ENCODE data around the gene AOPEP. TPM values are rescaled to one million over a fixed set of nuclear protein-coding genes. Genes with fewer than 3 reads are reported as not detected.
"Not testable (repeated sequence)": the region's sequence is repeated elsewhere in the genome, so short reads cannot be mapped to it uniquely, and the experiment has no call there.

AOPEP gene
- total RNA-seq, 2 experiments from 2014 or later, result 9.5 TPM

DNA sequence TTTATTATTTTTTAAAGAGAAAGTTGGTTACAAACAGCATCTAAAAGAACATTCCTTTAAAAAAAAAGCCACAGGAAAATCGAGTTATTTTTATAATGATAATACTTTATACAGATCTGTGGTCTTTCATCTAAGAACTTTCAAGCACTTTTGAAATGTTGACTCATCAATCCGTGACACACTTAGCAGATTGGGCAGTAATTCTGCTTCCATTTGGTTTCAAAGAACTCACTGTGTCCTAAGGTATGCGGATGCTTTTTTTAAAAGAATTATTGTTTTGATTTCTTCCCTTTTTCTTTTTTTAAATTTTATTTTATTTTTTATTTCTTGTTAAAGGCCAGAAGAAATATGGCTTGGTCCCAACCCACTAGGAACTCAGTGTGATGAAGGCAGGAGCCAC lies 147.8 kb downstream of the AOPEP start:
- POLR2A ChIA-PET, result no interaction called here
- no peak for ATAC-seq (ENCODE audit: low read depth)
- no peak overlapping the region for H3K4me3 Mint-ChIP-seq
- H3K4me1 Mint-ChIP-seq, result peaks cover 26% of the 10 kb centered on the region
- peaks cover 5% of the 10 kb centered on the region for H3K36me3 Mint-ChIP-seq
- H3K9me3 Mint-ChIP-seq, result peaks cover 2% of the 10 kb centered on the region
- no peak overlapping the region for H3K27ac Mint-ChIP-seq
- DNase-seq, result no peak
- H3K27me3 Mint-ChIP-seq, result peaks cover 8% of the 10 kb centered on the region

DNA sequence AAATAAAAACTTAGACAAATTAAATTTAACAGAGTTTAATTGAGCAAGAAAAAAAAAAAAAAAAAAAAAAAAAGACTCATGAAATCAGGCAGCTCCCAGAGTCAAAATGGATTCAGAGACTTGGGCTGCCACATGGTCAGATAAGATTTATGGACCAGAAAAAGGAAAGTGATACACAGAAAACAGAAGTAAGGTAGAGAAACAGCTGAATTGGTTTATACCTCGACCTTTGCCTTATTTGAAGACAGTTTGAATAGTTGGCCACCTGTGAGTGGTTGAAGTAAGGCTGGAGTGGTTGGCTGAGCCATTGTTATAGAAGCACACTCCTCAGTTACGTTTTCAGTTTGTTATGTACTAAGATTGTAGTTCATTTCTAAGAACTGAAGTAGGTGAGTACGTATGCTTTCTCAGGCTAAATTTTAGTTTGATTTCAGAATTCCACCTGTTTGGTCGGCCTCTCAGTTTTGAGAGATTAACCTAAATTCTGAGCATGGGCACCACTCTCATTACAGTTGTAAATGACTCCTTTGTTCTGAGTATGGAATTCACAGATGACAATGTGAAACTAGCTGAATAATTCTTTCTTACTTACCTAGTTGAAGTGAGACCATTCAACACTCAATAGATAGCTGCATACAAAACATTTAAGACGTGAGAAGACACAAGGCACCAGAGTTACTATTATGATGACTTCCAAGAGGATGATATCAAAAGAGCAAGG lies 149.0 kb downstream of the AOPEP start:
- no peak for ATAC-seq (ENCODE audit: low read depth)

DNA sequence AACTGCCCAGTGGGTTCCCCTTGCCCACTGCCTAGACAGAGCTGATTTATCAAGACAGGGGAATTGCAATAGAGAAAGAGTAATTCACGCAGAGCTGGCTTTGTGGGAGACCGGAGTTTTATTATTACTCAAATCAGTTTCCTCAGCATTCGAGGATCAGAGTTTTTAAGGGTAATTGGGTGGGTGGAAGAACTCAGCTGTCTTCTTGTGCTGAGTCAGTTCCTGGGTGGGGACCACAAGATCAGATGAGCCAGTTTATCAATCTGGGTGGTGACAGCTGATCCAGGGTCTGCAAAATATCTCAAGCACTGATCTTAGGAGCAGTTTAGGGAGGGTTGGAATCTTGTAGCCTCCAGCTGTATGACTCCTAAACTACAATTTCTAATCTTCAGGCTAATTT lies 152.3 kb downstream of the AOPEP start:
- ATAC-seq (ENCODE audit: low read depth); H3K36me3 Mint-ChIP-seq; H3K4me3 Mint-ChIP-seq; H3K27ac Mint-ChIP-seq; DNase-seq; H3K27me3 Mint-ChIP-seq; POLR2A ChIA-PET; H3K9me3 Mint-ChIP-seq: not testable (repeated sequence)
- peaks cover 12% of the 10 kb centered on the region for H3K4me1 Mint-ChIP-seq

More for the DNA sequence above, 149.0 kb downstream of the AOPEP start:
- DNase-seq, result no peak
- Mint-ChIP-seq H3K27me3 (peaks cover 8% of the 10 kb centered on the region), H3K27ac (no peak overlapping the region), H3K9me3 (peaks cover 2% of the 10 kb centered on the region), H3K4me3 (no peak overlapping the region), H3K4me1 (peaks cover 24% of the 10 kb centered on the region), H3K36me3 (peaks cover 5% of the 10 kb centered on the region)
- POLR2A ChIA-PET, result no interaction called here

DNA sequence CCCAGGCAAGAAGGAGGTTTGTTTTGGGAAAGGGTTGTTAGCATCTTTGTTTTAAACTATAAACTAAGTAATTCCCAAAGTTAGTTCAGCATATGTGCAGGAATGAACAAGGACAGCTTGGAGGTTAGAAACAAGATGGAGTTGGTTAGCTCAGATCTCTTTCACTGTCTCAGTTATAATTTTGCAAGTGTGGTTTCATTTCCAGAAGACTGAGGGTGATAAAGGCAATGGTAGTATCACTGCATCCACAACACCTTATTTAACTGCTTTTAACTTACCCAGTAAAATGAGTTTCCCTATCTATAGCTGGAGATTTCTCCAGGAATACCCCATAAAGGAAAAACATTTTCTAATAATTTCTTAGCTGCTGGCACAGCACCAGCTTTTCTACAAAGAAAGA lies 152.7 kb downstream of the AOPEP start:
- peaks cover 2% of the 10 kb centered on the region for H3K9me3 Mint-ChIP-seq
- POLR2A ChIA-PET, result no interaction called here
- H3K4me3 Mint-ChIP-seq, result no peak overlapping the region
- peaks cover 5% of the 10 kb centered on the region for H3K36me3 Mint-ChIP-seq
- DNase-seq, result no peak
- H3K4me1 Mint-ChIP-seq, result peaks cover 12% of the 10 kb centered on the region
- ATAC-seq (ENCODE audit: low read depth), result no peak
- no peak overlapping the region for H3K27ac Mint-ChIP-seq
- H3K27me3 Mint-ChIP-seq, result no peaks in the 10 kb centered on the region

DNA sequence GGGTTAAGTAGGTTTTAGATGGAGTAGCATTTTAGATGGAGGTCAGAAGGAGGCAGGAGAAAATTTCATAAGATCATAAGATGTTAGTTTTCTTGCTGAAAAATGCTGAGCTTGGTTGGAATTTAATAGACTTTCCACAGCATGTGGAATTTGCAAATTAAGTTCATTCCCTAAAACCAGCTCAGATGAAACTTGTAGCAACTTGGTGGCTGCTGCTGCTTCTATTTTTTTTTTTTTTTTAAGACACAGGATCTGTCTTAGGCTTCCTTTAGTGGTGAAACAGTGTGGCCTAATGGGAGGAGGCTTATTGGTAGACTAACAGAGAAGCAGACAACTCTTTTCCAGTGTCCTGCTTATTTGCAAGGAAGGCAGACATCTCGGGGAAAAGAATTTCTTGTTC lies 154.5 kb downstream of the AOPEP start:
- POLR2A ChIA-PET, result no interaction called here
- Mint-ChIP-seq H3K4me3 (no peak overlapping the region), H3K9me3 (peaks cover 2% of the 10 kb centered on the region), H3K27me3 (no peaks in the 10 kb centered on the region), H3K4me1 (peaks cover 12% of the 10 kb centered on the region), H3K36me3 (peaks cover 1% of the 10 kb centered on the region), H3K27ac (no peak overlapping the region)
- ATAC-seq (ENCODE audit: low read depth) (no peak), DNase-seq (no peak)

DNA sequence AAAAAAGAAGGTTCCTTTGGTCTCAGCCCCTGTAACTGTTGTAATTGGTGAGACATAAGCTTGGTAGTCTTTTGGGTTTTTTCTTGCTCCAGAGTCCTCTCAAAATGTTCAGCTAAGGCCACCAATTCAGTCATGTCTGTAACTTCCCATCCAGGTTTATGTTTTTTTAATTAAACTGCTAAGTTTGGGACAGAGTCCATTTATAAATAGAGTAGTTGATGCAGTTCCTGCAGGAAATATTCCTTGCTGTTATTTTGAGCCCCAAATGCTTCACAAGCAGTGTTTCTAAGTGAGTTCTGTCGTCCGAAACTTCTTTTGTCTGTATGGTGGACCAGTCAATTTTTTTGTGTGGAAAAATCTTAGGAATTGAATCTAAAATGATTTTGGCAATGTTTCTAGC lies 155.0 kb downstream of the AOPEP start:
- H3K4me3 Mint-ChIP-seq, result no peak overlapping the region
- POLR2A ChIA-PET, result no interaction called here
- no peak overlapping the region for H3K27ac Mint-ChIP-seq
- ATAC-seq (ENCODE audit: low read depth), result no peak
- H3K9me3 Mint-ChIP-seq, result peaks cover 2% of the 10 kb centered on the region
- DNase-seq, result no peak
- H3K4me1 Mint-ChIP-seq, result peaks cover 12% of the 10 kb centered on the region
- H3K27me3 Mint-ChIP-seq, result no peaks in the 10 kb centered on the region
- H3K36me3 Mint-ChIP-seq, result peaks cover 1% of the 10 kb centered on the region

DNA sequence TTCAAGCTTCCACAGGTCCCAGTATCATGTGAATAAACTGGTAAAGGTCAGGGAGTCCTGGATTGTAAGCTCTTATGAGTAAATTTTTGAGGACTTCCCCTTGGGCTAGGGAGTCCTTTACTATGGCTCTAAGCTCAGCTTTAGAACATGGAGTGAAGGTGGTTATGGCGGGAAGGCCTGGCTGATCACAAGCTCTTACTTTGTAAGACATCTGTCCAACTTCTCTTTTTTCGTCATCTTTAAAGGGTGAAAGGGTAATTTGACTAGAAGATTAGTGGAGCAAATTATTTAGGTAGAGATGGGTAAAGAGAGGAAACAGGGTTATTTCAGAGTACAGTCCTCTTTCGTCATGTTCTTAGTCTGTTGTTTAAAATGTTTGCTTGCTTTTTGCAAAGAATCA lies 155.4 kb downstream of the AOPEP start:
- H3K27ac Mint-ChIP-seq, result no peak overlapping the region
- DNase-seq (no peak), ATAC-seq (ENCODE audit: low read depth) (no peak)
- peaks cover 1% of the 10 kb centered on the region for H3K36me3 Mint-ChIP-seq
- peaks cover 12% of the 10 kb centered on the region for H3K4me1 Mint-ChIP-seq
- peaks cover 2% of the 10 kb centered on the region for H3K9me3 Mint-ChIP-seq
- no peak overlapping the region for H3K4me3 Mint-ChIP-seq
- POLR2A ChIA-PET, result no interaction called here
- H3K27me3 Mint-ChIP-seq, result no peaks in the 10 kb centered on the region

DNA sequence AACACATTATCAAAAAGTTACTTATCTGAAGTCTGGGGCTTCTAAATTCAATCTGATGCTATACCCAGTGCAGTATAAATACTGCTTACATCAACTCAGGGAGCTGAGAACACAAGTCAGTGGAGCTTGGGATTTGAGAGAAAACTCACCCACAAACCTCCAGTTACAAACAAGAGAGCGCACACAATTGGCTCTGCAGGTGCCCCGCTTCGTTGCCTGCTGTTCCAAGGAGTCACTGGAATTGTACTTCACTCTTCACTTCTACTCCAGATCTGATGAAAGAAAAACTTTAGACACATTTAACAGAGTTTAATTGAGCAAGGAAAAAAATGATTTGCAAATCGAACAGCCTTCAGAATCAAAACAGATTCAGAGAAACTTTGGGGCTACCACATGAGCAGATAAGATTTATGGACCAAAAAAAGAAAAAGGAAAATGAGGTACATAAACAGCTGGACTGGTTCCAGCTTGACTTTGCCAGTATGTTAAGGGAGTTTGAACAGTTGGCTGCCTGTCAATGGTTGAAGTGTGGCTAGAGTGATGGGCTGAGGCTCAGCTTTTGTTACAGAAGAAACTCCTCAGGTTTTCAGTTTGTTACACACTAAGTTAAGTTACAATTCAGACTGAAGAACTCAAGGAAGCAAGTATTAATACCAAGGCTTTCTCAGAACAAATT lies 156.6 kb downstream of the AOPEP start:
- H3K27ac Mint-ChIP-seq, result no peak overlapping the region

DNA sequence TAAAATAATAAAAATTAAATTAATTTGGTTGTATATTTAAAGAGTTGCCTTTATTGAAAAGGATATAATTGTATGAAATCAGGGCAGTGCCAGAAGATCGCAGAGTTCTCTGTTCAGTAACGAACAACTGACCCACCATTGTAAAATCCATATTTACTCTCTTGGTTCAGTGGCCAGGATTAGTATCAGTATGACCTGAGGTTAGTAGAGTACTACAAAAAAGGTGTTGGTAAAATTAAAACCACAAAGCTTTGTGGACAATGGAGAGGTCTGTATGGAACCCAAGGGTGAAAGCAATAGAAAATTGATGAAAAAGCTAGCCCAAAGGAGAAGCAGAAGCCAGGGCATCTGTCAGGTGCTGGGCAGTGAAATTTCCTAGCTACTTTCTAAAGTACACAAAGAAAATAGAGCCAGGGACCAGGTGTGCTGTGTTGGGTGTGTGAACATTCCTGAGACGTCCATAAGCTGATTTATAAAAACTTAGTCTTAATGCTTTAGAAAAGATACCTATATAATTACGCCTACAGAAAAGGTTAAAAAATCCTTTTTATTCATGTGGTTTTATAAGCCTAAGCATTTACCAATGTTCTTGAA lies 159.5 kb downstream of the AOPEP start:
- Mint-ChIP-seq H3K27me3 (no peaks in the 10 kb centered on the region), H3K36me3 (peaks cover 4% of the 10 kb centered on the region), H3K4me3 (no peak overlapping the region), H3K27ac (no peak overlapping the region), H3K4me1 (no peaks in the 10 kb centered on the region), H3K9me3 (peaks cover 2% of the 10 kb centered on the region)
- DNase-seq (no peak), ATAC-seq (ENCODE audit: low read depth) (no peak)
- POLR2A ChIA-PET, result no interaction called here

More for the DNA sequence above, 156.6 kb downstream of the AOPEP start:
- ATAC-seq (ENCODE audit: low read depth), result no peak
- no peak overlapping the region for H3K4me3 Mint-ChIP-seq
- H3K9me3 Mint-ChIP-seq, result peaks cover 2% of the 10 kb centered on the region
- peaks cover 1% of the 10 kb centered on the region for H3K36me3 Mint-ChIP-seq
- DNase-seq, result no peak
- H3K27me3 Mint-ChIP-seq, result no peaks in the 10 kb centered on the region
- POLR2A ChIA-PET, result no interaction called here
- H3K4me1 Mint-ChIP-seq, result peaks cover 11% of the 10 kb centered on the region

DNA sequence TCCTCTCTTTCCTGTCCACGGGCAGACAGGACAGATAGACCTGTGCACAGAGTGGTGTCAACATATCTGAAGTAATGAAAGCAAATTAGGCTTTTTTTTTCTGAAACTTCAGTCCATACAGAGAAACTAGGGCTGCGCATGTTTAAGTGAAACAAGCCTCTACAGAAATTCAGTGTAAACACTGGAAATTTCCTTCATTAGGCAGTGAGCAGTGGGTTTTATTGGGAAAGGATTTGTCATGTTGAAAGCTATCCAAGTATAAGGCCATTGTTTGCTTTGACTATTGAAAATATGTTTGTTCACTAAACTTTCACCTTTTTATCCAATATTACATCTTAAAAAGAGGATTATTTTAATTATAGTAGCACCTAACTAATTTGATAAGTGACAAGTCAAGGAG lies 161.2 kb downstream of the AOPEP start:
- H3K36me3 Mint-ChIP-seq, result peaks cover 9% of the 10 kb centered on the region

DNA sequence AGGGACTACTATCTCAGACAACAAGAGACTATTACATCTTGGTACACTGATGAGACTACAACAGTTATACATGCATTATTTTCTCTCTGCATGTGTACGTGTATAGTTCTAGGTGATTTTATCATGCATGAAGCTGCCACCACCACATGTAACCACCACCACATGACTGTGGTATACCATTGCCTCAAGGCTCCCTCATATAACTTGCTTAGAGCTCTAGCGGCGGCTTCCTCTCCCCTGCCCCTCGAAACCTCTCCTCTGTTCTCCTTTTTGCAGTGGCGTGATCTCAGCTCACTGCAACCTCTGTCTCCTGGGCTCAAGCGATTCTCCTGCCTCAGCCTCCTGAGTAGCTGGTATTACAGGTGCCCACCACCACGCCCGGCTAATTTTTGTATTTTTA lies 162.3 kb downstream of the AOPEP start:
- no peaks in the 10 kb centered on the region for H3K4me1 Mint-ChIP-seq

More for the DNA sequence above, 161.2 kb downstream of the AOPEP start:
- POLR2A ChIA-PET, result no interaction called here
- no peaks in the 10 kb centered on the region for H3K27me3 Mint-ChIP-seq
- H3K4me3 Mint-ChIP-seq, result no peak overlapping the region
- ATAC-seq (ENCODE audit: low read depth) (no peak), DNase-seq (no peak)
- no peak overlapping the region for H3K27ac Mint-ChIP-seq
- peaks cover 7% of the 10 kb centered on the region for H3K9me3 Mint-ChIP-seq
- H3K4me1 Mint-ChIP-seq, result no peaks in the 10 kb centered on the region

DNA sequence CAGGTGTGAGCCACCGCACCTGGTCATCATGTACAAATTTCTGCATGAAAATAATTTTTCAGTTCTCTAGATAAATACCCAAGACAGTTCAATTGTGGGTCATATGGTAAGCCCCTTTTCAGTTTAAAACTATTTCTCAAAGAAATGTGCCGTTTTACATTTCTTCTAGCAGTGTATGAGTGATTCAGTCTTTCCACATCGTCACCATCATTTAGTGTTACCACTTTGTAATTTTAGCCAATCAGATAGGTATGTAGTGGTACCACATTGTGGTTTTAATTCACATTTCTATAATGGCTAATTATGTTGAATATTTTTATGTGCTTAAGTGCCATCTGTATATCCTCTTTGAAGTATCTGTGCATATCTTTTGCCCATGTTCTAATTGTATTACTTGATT lies 163.1 kb downstream of the AOPEP start:
- no peak overlapping the region for H3K4me3 Mint-ChIP-seq
- H3K36me3 Mint-ChIP-seq, result peaks cover 9% of the 10 kb centered on the region
- ATAC-seq (ENCODE audit: low read depth), result no peak

More for the DNA sequence above, 162.3 kb downstream of the AOPEP start:
- Mint-ChIP-seq H3K9me3 (peaks cover 7% of the 10 kb centered on the region), H3K27me3 (no peaks in the 10 kb centered on the region), H3K27ac (no peak overlapping the region), H3K4me3 (no peak overlapping the region), H3K36me3 (peaks cover 9% of the 10 kb centered on the region)
- DNase-seq (no peak), ATAC-seq (ENCODE audit: low read depth) (no peak)
- POLR2A ChIA-PET, result no interaction called here

DNA sequence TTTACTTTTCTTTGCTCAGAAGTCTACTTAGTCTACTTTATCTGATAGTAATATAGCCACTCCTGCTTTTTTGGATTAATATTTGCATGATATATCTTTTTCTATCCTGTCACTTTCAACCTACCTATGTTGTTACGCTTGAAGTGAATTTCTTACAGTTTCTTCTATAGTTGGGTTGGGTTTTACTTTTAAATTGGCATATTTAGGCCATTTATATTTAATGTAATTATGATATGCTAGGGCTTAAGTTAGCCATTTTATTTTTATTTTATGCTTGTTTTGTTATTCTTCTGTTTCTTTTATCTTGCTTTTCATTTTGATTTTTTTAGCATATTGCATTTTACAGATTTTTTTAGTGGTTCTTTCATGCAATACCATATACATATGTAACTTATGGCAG lies 164.7 kb downstream of the AOPEP start:
- no peaks in the 10 kb centered on the region for H3K27me3 Mint-ChIP-seq
- ATAC-seq (ENCODE audit: low read depth) (no peak), DNase-seq (no peak)
- no peak overlapping the region for H3K27ac Mint-ChIP-seq
- POLR2A ChIA-PET, result no interaction called here
- H3K4me1 Mint-ChIP-seq, result peaks cover 1% of the 10 kb centered on the region
- no peak overlapping the region for H3K4me3 Mint-ChIP-seq
- H3K36me3 Mint-ChIP-seq, result peaks cover 9% of the 10 kb centered on the region
- peaks cover 7% of the 10 kb centered on the region for H3K9me3 Mint-ChIP-seq

More for the DNA sequence above, 163.1 kb downstream of the AOPEP start:
- Mint-ChIP-seq H3K9me3 (peaks cover 7% of the 10 kb centered on the region), H3K4me1 (peaks cover 1% of the 10 kb centered on the region), H3K27me3 (no peaks in the 10 kb centered on the region), H3K27ac (no peak overlapping the region)
- POLR2A ChIA-PET, result no interaction called here
- no peak for DNase-seq

DNA sequence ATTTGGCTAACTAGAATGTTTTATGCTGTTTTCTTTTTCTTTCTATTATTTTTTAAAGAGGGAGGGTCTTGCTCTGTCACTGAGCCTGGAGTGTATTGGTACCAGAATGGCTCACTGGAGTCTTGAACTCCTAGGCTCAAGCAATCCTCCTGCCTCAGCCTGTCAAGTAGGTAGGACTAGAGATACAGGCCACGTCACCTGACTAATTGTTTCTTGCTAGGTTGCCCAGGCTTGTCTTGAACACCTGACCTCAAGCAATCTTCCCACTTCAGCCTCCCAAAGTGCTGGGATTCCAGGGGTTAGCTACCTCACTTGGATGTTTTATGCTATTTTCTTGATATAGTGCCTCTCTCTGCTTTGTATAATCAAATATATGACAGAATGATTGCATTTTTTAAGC lies 166.2 kb downstream of the AOPEP start:
- H3K9me3 Mint-ChIP-seq, result peaks cover 7% of the 10 kb centered on the region
- POLR2A ChIA-PET, result no interaction called here
- H3K27ac Mint-ChIP-seq, result no peak overlapping the region
- H3K36me3 Mint-ChIP-seq, result peaks cover 9% of the 10 kb centered on the region
- no peak overlapping the region for H3K4me3 Mint-ChIP-seq
- no peaks in the 10 kb centered on the region for H3K27me3 Mint-ChIP-seq
- DNase-seq (no peak), ATAC-seq (ENCODE audit: low read depth) (no peak)
- peaks cover 1% of the 10 kb centered on the region for H3K4me1 Mint-ChIP-seq
